HG02943 (cell line): ENCODE results near the gene SOX12.
"Not testable (repeated sequence)": the region's sequence is repeated elsewhere in the genome, so short reads cannot be mapped to it uniquely, and the experiment has no call there.

Experiments
- ATAC-seq: cut with Tn5 transposase; IDR thresholded peaks from one replicate; pipeline ENCODE4 v1.9.1; 2021; ENCODE audit warnings: mild to moderate bottlenecking, low read depth, moderate library complexity; ENCODE audit not compliant: unreplicated experiment

The SOX12 gene

DNA sequence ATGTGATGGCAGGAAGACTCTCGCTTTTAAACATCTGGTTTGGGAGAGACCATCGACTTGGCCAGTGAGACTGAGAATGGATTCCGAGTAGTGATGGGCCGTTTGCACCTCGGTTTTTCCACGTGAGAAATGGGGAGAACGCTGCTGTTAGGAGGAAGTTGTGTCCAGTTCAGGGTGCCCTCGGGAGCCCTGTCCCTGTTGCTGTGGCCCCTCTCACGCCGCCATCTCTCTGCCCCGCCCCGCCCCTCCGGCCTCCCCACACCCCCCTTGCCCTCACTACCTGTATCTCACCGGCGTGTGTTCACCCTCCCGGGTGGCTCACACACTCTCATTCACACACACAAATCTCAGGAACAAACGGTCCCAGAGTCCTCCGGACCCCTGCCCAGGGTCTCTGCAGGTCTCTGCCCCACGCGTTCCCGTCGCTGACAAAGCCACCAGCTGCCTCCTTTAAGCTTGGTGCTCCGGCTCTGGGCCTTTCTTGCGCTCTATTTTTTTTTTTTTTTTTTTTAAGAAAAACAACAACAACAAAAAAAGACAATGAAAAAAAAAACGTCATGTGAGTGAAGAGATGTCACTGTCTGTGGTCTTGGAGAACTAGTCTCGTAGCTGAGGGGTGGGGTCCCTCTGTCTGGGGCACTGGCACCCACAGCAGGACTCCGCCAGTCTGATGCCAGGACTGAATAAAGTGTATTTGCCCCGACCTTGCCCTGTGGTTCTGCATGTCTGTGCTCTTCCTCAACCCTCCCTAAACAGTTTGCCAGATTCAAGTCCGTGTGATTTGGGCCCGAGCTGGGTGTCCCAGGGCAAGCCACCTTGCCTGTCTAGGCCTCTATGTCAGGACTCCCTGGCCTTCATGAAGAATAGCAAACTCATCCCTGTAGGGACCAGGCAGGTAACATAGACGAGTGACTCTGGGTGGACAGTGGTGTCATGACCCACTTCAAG is 2.9 kb downstream of the SOX12 start:
- no peak for ATAC-seq

- ATAC-seq, result no peak
Measured at GRCh38 chr20:328975-329695, 3.8 kb downstream of the SOX12 start.

DNA sequence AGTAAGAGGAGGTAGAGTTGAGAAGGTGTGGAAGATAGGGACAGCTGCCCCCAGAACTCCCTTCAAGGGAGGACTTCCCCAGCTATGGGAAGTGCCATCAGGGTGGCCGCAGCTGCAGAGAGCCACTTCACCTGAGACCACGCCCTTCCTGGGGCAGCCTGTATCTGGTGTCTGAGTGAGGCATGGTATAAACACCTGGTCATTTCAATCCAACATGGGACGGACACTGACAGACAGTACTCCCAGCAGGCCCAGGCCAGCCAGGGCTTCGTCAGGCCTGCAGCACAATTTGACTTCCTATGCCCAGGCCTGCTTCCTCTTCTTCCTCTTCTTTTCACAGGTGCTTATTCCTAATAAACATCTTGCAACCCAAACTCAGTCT is 4.5 kb downstream of the SOX12 start:
- no peak for ATAC-seq

DNA sequence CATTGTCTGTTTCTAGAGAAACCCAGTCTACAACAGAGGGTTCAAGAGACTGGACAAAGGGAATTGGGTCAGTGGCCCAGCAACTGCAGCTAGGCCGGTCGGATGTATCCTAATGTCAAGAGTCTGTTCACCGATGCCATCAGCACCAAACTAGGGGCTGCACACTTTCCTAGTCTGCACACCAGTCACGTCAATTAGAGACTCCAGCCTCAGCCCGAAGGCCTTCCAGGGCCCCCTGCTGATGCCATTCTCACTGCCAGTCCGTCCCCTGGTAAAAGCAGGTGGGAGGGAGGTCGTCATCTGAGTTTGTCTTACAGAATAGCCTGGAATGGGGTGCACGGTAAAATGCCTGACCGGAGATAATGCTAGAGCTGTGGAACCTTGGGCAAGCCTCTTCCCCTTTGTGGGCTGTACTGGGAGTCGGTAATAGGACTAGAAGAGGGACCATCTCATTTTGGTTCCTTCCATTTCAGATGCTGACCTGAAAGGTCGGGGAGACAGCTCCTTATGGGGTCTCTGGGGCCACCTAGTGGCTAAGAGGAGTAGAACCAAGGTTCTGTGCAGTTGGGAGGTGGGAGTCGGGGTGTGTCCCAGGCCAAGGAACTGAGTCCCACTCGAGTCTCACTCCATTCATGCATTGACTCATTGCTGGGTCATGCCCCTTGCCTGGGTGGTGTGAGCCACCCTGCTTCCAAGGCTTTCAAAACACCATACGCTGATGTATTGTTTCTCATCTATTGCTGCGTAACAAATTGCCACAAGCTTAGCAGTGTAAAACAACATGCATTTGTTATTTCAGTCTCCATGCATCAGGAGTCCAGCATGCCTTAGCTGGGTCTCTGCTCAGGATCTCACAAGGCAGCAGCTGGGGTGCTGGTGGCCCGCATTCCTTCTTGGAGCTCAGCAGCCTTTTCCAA is 5.1 kb downstream of the SOX12 start:
- ATAC-seq, result no peak

GRCh38 chr20:334578-334977 is 9.2 kb downstream of the SOX12 start:
- ATAC-seq, result no peak

GRCh38 chr20:336040-336439 is 10.7 kb downstream of the SOX12 start:
- not testable (repeated sequence) for ATAC-seq

- no peak for ATAC-seq
Measured at GRCh38 chr20:341682-342081, 16.3 kb downstream of the SOX12 start.

- no peak for ATAC-seq
Measured at GRCh38 chr20:343107-343506, 17.8 kb downstream of the SOX12 start.

- ATAC-seq, result no peak
Measured at GRCh38 chr20:346033-346639, 20.8 kb downstream of the SOX12 start.

GRCh38 chr20:346640-347316 is 21.4 kb downstream of the SOX12 start, which contains the start of gene NRSN2:
NRSN2 (plus strand) TSS chr20:347111; CDS start chr20:349644, 2,533 bp downstream.
- no peak for ATAC-seq

- ATAC-seq, result peak; percentile 12
Measured at GRCh38 chr20:347317-347639, 21.9 kb downstream of the SOX12 start.

GRCh38 chr20:347640-348484 is 22.5 kb downstream of the SOX12 start:
- ATAC-seq, result peak; percentile 71

- ATAC-seq, result no peak
Measured at GRCh38 chr20:348972-349841, 23.9 kb downstream of the SOX12 start.

DNA sequence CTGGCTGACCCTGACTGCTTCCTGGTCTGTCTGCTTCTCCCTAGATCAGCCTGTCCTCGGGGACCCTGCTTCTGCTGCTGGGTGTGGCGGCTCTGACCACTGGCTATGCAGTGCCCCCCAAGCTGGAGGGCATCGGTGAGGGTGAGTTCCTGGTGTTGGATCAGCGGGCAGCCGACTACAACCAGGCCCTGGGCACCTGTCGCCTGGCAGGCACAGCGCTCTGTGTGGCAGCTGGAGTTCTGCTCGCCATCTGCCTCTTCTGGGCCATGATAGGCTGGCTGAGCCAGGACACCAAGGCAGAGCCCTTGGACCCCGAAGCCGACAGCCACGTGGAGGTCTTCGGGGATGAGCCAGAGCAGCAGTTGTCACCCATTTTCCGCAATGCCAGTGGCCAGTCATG is 27.8 kb downstream of the SOX12 start:
- no peak for ATAC-seq

DNA sequence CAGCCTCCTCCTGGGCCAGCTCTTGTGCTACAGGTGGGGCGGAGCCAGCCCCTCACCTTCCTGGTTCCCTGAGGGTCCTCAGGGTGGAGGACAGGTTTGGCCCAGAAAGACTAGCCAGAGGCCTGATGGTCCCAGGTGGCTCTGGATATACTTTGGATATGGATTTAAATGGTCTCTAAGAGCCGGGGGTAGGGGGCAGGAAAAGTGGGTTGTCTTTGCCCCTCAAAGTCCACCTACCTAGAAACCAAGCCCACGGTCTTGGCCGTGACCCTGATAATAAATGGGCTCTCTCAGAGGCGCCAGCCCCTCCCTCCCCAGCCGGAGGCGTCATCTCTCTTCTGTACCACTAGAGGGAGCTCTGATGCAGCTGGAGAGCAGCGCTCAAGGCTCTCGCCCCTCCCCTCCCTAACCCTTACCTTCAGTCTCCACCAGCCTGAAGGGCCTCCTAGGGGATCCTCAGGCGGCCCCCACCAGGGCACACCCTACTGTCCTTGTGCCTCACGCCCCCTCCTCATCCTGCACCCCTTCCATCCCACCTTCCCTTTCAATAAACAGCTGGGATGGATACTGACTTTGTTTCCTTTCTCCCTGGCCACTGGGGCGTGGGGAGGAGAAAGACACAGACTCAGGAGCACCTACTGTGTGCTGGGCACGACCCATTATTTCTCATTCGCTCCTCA is 29.1 kb downstream of the SOX12 start:
- ATAC-seq, result peak; percentile 86

- ATAC-seq, result not testable (repeated sequence)
Measured at GRCh38 chr20:356154-356553, 30.8 kb downstream of the SOX12 start.

DNA sequence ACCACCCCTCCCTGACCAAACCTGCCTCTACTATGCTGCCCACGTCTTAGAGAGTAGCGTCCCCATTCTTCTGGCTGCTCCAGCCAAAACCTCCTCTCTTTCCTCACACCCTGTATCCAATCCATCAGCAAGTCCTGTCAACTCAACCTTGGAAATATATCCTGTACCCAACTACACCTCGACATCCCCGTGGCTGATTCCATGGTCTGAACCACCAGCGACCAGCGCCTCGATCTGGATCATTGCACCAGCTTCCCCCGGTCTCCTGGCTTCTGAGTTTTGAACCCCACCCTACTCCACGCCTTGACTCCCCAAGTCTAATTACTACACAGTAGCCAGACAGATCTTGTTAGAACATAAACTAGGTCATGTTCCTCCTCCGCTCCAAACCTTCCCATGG is 31.4 kb downstream of the SOX12 start:
- no peak for ATAC-seq
